Stimulated activated CD4-positive, alpha-beta T cell treated with anti-CD3 and anti-CD28 coated beads, Interleukin-4, amount 100 ng/mL, for 4 hours (primary cell): ENCODE data around the gene LARGE1.
"Not testable (repeated sequence)": the region's sequence is repeated elsewhere in the genome, so short reads cannot be mapped to it uniquely, and the experiment has no call there.

Experiments
- DNase-seq, 2 experiments: peaks; one replicate each; pipeline ENCODE4 v3.0.0-alpha.2; 2020

LARGE1 gene

GRCh38 chr22:33883961-33884808, 36.1 kb downstream of the LARGE1 start:
- DNase-seq: no peak

GRCh38 chr22:33883561-33883960, 36.7 kb downstream of the LARGE1 start:
- DNase-seq: no peak

GRCh38 chr22:33882991-33883390, 37.3 kb downstream of the LARGE1 start:
- DNase-seq: no peak

- no peak for DNase-seq
Observed at GRCh38 chr22:33880986-33881385, 39.3 kb downstream of the LARGE1 start.

GRCh38 chr22:33879796-33880195, 40.5 kb downstream of the LARGE1 start:
- no peak for DNase-seq

GRCh38 chr22:33875316-33875715, 45.0 kb downstream of the LARGE1 start:
- DNase-seq: no peak

- DNase-seq: no peak
Observed at GRCh38 chr22:33874206-33874605, 46.1 kb downstream of the LARGE1 start.

GRCh38 chr22:33873666-33874065, 46.6 kb downstream of the LARGE1 start:
- DNase-seq: no peak

- DNase-seq: no peak
Observed at GRCh38 chr22:33873186-33873585, 47.1 kb downstream of the LARGE1 start.

- no peak for DNase-seq
Observed at GRCh38 chr22:33871935-33872334, 48.3 kb downstream of the LARGE1 start.

- no peak for DNase-seq
Observed at GRCh38 chr22:33869946-33870345, 50.3 kb downstream of the LARGE1 start.

- no peak for DNase-seq
Observed at GRCh38 chr22:33867971-33868370, 52.3 kb downstream of the LARGE1 start.

GRCh38 chr22:33867118-33867866, 53.0 kb downstream of the LARGE1 start:
- DNase-seq: no peak

GRCh38 chr22:33866511-33866910, 53.8 kb downstream of the LARGE1 start:
- DNase-seq: no peak

GRCh38 chr22:33865996-33866395, 54.3 kb downstream of the LARGE1 start:
- no peak for DNase-seq

- no peak for DNase-seq
Observed at GRCh38 chr22:33865248-33865647, 55.0 kb downstream of the LARGE1 start.

GRCh38 chr22:33864723-33865130, 55.5 kb downstream of the LARGE1 start:
- no peak for DNase-seq

GRCh38 chr22:33861216-33861875, 58.9 kb downstream of the LARGE1 start:
- DNase-seq: no peak

- DNase-seq: no peak
Observed at GRCh38 chr22:33860386-33860785, 59.9 kb downstream of the LARGE1 start.

GRCh38 chr22:33859311-33859710, 61.0 kb downstream of the LARGE1 start:
- DNase-seq: no peak

- DNase-seq: not testable (repeated sequence)
Observed at GRCh38 chr22:33858653-33859052, 61.6 kb downstream of the LARGE1 start.

- not testable (repeated sequence) for DNase-seq
Observed at GRCh38 chr22:33857767-33858166, 62.5 kb downstream of the LARGE1 start.

GRCh38 chr22:33854724-33855123, 65.6 kb downstream of the LARGE1 start:
- no peak for DNase-seq
